DND-41 (cell line): ENCODE data around the gene PSMB4.
A peak's percentile ranks its signal among the peaks of the same experiment; 100 is the strongest.

Source experiments
- ATAC-seq: fragments of 200-7000 bp; cut with Tn5 transposase; 3 replicates; pipeline ENCODE4 v1.9.1; 2021; ENCODE audit warnings: low read depth; ENCODE audit not compliant: insufficient read depth
- DNase-seq: peaks from one replicate; pipeline ENCODE4 v3.0.0-alpha.2; 2020
- H2AFZ ChIP-seq: 2 replicates; pipeline ENCODE4 v1.6.0; 2012; ENCODE audit warnings: low read depth, low read length
- H3K27ac ChIP-seq: 2 replicates; pipeline ENCODE4 v1.5.1; 2012; ENCODE audit warnings: low read length, inconsistent platforms
- H3K27me3 ChIP-seq: fragments of 200-600 bp; sonication (generic); 2 replicates; pipeline ENCODE4 v1.6.0; 2012; ENCODE audit warnings: low read length, mild to moderate bottlenecking, inconsistent platforms; ENCODE audit not compliant: insufficient read depth, poor library complexity
- H3K36me3 ChIP-seq: 2 replicates; pipeline ENCODE4 v1.5.1; 2012; ENCODE audit warnings: low read length, inconsistent platforms; ENCODE audit not compliant: insufficient read depth
- H3K4me1 ChIP-seq: 2 replicates; pipeline ENCODE4 v1.5.1; 2012; ENCODE audit warnings: mild to moderate bottlenecking, low read length; ENCODE audit not compliant: insufficient read depth
- H3K4me2 ChIP-seq: 2 replicates; pipeline ENCODE4 v1.6.0; 2012; ENCODE audit warnings: mild to moderate bottlenecking, moderate library complexity, low read length, inconsistent platforms; ENCODE audit not compliant: insufficient read depth
- H3K4me3 ChIP-seq, 2 experiments: fragments of 200-600 bp in 1 of 2; shearing (Covaris generic) in 1 of 2; 2 replicates each; pipeline ENCODE4 v1.5.1; 2012 to 2016; ENCODE audit warnings: inconsistent platforms in 2 of 2, low read length in 2 of 2, mild to moderate bottlenecking in 2 of 2, low read depth in 1 of 2, moderate library complexity in 1 of 2
- H3K79me2 ChIP-seq: 2 replicates; pipeline ENCODE4 v1.6.0; 2012; ENCODE audit warnings: low read length, inconsistent platforms; ENCODE audit not compliant: insufficient read depth
- H3K9ac ChIP-seq: 2 replicates; pipeline ENCODE4 v1.6.0; 2012; ENCODE audit warnings: low read depth, mild to moderate bottlenecking, inconsistent platforms, low read length, moderate library complexity
- H3K9me3 ChIP-seq: 2 replicates; pipeline ENCODE4 v1.5.1; 2012; ENCODE audit warnings: low read length, moderate library complexity, mild to moderate bottlenecking, inconsistent platforms; ENCODE audit not compliant: insufficient read depth, severe bottlenecking
- H4K20me1 ChIP-seq: 2 replicates; pipeline ENCODE4 v1.6.0; 2012; ENCODE audit warnings: low read length; ENCODE audit not compliant: insufficient read depth
- EZH2 ChIP-seq: IDR thresholded peaks from 3 replicates; pipeline ENCODE4 v1.6.1; 2012; ENCODE audit warnings: borderline replicate concordance, low read depth, mild to moderate bottlenecking, moderate library complexity, low read length, inconsistent platforms; ENCODE audit not compliant: severe bottlenecking
- TF ChIP-seq, protein P1 (sequence below): IDR thresholded peaks from 2 replicates; pipeline ENCODE4 v1.5.1; 2012; ENCODE audit warnings: borderline replicate concordance, low read length, moderate library complexity, mild to moderate bottlenecking; ENCODE audit not compliant: poor library complexity, severe bottlenecking; ENCODE audit errors: extremely low read depth

PSMB4 gene

DNA sequence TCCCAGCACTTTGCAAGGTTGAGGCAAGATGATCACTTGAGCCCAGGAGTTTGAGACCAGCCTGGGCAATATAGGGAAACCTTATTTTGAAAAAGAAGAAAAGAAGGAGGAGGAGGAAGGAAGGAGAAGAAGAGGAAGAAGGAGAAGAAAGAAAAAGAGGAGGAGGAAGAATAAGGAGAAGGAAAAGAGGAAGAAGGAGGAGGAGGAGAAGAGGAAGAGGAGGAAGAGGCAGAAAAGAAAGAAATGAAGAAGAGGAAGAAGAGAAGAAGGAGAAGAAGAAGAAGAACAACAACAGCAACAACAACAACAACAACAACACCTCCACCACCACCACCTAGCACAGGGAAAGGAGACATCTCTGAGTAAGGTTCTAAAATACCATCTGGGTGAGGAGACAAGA lies 37.5 kb upstream of the PSMB4 start:
- DNase-seq = no peak
- H3K4me2 ChIP-seq = no peak overlapping the region
- no peak overlapping the region for H2AFZ ChIP-seq
- no peaks in the 10 kb centered on the region for H3K36me3 ChIP-seq
- no peak for TF ChIP-seq EZH2
- TF ChIP-seq, protein P1, sequence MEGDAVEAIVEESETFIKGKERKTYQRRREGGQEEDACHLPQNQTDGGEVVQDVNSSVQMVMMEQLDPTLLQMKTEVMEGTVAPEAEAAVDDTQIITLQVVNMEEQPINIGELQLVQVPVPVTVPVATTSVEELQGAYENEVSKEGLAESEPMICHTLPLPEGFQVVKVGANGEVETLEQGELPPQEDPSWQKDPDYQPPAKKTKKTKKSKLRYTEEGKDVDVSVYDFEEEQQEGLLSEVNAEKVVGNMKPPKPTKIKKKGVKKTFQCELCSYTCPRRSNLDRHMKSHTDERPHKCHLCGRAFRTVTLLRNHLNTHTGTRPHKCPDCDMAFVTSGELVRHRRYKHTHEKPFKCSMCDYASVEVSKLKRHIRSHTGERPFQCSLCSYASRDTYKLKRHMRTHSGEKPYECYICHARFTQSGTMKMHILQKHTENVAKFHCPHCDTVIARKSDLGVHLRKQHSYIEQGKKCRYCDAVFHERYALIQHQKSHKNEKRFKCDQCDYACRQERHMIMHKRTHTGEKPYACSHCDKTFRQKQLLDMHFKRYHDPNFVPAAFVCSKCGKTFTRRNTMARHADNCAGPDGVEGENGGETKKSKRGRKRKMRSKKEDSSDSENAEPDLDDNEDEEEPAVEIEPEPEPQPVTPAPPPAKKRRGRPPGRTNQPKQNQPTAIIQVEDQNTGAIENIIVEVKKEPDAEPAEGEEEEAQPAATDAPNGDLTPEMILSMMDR = no peak
- H3K9me3 ChIP-seq = peaks cover 20% of the 10 kb centered on the region
- H4K20me1 ChIP-seq = no peaks in the 10 kb centered on the region
- ATAC-seq = no peak
- H3K4me3 ChIP-seq = no peak overlapping the region
- H3K27ac ChIP-seq = no peak overlapping the region
- H3K9ac ChIP-seq = no peak overlapping the region
- no peaks in the 10 kb centered on the region for H3K4me1 ChIP-seq
- H3K79me2 ChIP-seq = no peaks in the 10 kb centered on the region
- H3K27me3 ChIP-seq = no peaks in the 10 kb centered on the region

DNA sequence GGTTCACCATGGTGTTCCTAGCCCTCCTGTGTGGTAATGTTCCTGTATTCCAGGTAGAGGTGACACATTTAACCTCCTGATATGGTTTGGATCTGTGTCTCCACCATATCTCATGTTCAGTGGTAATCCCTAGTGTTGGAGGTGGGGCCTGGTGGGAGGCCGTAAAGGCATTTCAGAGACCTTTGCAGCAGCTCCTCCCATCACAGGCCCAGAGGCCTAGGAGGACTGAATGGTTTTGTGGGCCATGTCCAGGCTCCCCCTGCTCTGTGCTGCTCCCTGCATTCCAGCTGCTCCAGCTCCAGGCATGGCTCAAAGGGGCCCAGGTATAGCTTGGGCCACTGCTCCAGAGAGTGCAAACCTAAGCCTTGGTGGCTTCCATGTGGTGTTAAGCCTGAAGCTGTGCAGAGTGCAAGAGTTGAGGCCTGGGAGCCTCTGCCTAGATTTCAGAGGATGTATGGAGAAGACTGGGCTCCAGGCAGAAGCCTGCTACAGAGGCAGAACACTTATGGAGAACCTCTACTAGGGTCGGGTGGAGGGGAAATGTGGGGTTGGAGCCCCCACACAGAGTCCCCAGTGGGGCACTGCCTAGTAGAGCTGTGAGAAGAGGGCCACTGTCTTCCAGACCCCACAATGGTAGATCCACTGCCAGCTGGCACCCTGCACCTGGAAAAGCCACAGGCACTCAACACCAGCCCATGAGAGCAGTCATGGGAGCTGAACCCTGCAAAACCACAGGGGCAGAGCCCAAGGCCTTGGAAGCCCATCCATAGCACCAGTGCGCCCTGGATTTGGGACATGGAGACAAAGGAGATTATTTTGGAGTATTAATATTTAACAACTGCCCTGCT lies 36.8 kb upstream of the PSMB4 start:
- no peak overlapping the region; a peak in 1 of 4 replicates for H3K4me3 ChIP-seq
- H3K4me2 ChIP-seq = no peak overlapping the region
- no peaks in the 10 kb centered on the region for H4K20me1 ChIP-seq
- TF ChIP-seq, protein P1 = no peak
- TF ChIP-seq EZH2 = no peak
- H3K27ac ChIP-seq = no peak overlapping the region
- H3K36me3 ChIP-seq = no peaks in the 10 kb centered on the region
- ATAC-seq (no peak), DNase-seq (no peak)
- H3K4me1 ChIP-seq = no peaks in the 10 kb centered on the region
- no peak overlapping the region for H2AFZ ChIP-seq
- peaks cover 20% of the 10 kb centered on the region for H3K9me3 ChIP-seq
- no peaks in the 10 kb centered on the region for H3K79me2 ChIP-seq
- H3K27me3 ChIP-seq = no peaks in the 10 kb centered on the region
- no peak overlapping the region for H3K9ac ChIP-seq

DNA sequence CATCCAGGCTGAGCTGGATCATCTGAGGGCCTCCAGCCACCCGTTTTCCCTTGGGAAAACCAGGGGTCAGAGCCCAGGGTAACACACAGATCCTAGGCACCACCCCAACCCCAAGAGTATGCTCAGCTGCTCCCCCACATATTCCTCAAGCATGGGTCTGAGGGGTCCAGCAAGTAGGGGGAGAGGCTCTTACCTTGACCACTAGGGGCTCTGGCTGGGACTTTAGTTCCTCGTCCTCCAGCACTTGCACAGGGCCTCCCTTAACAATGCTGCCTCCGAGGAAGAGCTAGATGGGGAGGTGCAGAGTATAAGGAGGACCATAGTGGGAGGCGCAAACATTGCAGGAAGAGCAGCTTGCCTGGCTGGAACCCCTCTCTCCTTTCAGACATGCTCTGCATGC lies 34.4 kb upstream of the PSMB4 start:
- H3K9ac ChIP-seq = no peak overlapping the region
- H3K4me1 ChIP-seq = peaks cover 4% of the 10 kb centered on the region
- ATAC-seq (no peak), DNase-seq (no peak)
- H3K9me3 ChIP-seq = peaks cover 20% of the 10 kb centered on the region
- no peaks in the 10 kb centered on the region for H3K36me3 ChIP-seq
- no peak overlapping the region for H3K27ac ChIP-seq
- no peaks in the 10 kb centered on the region for H4K20me1 ChIP-seq
- no peak overlapping the region for H2AFZ ChIP-seq
- no peaks in the 10 kb centered on the region for H3K79me2 ChIP-seq
- no peak overlapping the region for H3K4me3 ChIP-seq
- no peaks in the 10 kb centered on the region for H3K27me3 ChIP-seq
- no peak for TF ChIP-seq EZH2
- TF ChIP-seq, protein P1 = peak; percentile 2
- no peak overlapping the region for H3K4me2 ChIP-seq
